Right lobe of liver (tissue), 6 donors: Measurements from ENCODE around the gene MCC. TPM values are rescaled to one million over a fixed set of nuclear protein-coding genes. Genes with fewer than 3 reads are reported as not detected.

Experiments used
- ATAC-seq, 4 donors: fragments of 200-7000 bp; cut with Tn5 transposase; one replicate each; pipeline ENCODE4 v1.9.1; 2020; ENCODE audit warnings: mild to moderate bottlenecking in 4 of 4, moderate library complexity in 4 of 4
- DNase-seq, 3 donors: peaks; one replicate each; pipeline ENCODE4 v3.0.0-alpha.2; 2020
- H3K27ac ChIP-seq, 3 donors: fragments of 200-600 bp; one replicate each; pipeline ENCODE4 v1.8.0; 2022
- H3K27me3 ChIP-seq, 2 donors: fragments of 200-600 bp; one replicate each; pipeline ENCODE4 v1.8.0; 2022
- H3K36me3 ChIP-seq, 4 donors: fragments of 200-600 bp; sonication (generic) in 1 of 4; one replicate each; pipeline versions ENCODE4 v1.5.1 to v1.8.0; 2017 to 2022; ENCODE audit warnings: control low read depth in 1 of 4
- H3K4me1 ChIP-seq, 4 donors: fragments of 200-600 bp; sonication (generic) in 1 of 4; one replicate each; pipeline versions ENCODE4 v1.5.1 to v1.8.0; 2017 to 2022; ENCODE audit warnings: control low read depth in 1 of 4
- H3K4me3 ChIP-seq, 3 donors: fragments of 200-600 bp; one replicate each; pipeline ENCODE4 v1.8.0; 2022
- H3K9me3 ChIP-seq, 4 donors: fragments of 200-600 bp; sonication (generic) in 1 of 4; one replicate each; pipeline versions ENCODE4 v1.5.1 to v1.8.0; 2017 to 2022; ENCODE audit warnings: control low read depth in 1 of 4
- CTCF ChIP-seq, 4 donors: fragments of 200-600 bp in 3 of 4; fragments of 450-650 bp in 1 of 4; IDR thresholded peaks; one replicate each; pipeline versions ENCODE4 v1.5.1 to v1.8.0; 2016 to 2022; ENCODE audit warnings: antibody characterized with exemption in 4 of 4, mild to moderate bottlenecking in 2 of 4
- POLR2A ChIP-seq: fragments of 450-650 bp; IDR thresholded peaks from one replicate; pipeline ENCODE4 v1.6.1; 2017; ENCODE audit warnings: antibody characterized with exemption, mild to moderate bottlenecking
- WGBS: methylation state at CpG from one replicate; pipeline ENCODE4 v1.1.6; 2018; ENCODE audit warnings: low coverage, low lambda C conversion rate; ENCODE audit not compliant: insufficient coverage; ENCODE audit errors: missing lambda C conversion rate; 5-methylcytosine and 5-hydroxymethylcytosine counted together
- intact Hi-C, 2 donors: fragments of 100-400 bp; cut with DNase I; formaldehyde crosslinking; loops; one replicate each; pipeline versions ENCODE4 v1.11.2 to v1.14.1; 2022
- total RNA-seq, 6 experiments: library from RNA; depleted of rRNA in 2 of 6; stranded (reverse); fragments of >200 nt in 2 of 6; fragmentation: NEBNext Ultra II Directional in 3 of 6; extraction: Animal tissue kit (Norgen Biotek cat#: 25700) in 3 of 6; gene quantifications; one replicate each; pipeline versions ENCODE4 v1.1.0 to v1.2.4, GENCODE V29; 2016 to 2023
- donor health status: DM: no; HTN: yes; CAD: no.
- donor health status: DM: no; HTN: no; CAD: no.
- donor health status: DM: no; HTN: no; CAD: no.
- donor health status: DM: no; HTN: yes; CAD: no.
- donor health status: DM: no; HTN: yes; CAD: no.

Gene MCC
- total RNA-seq, 6 experiments from 2014 or later: 23.1 to 35.2 (median 26.1) TPM

GRCh38 chr5:113142186-113142585 is 346.1 kb downstream of the MCC start:
- Histone ChIP-seq H3K4me1 (no peaks in the 10 kb centered on the region), H3K27ac (no peak overlapping the region), H3K4me3 (no peak overlapping the region), H3K27me3 (no peaks in the 10 kb centered on the region), H3K9me3 (no peaks in the 10 kb centered on the region), H3K36me3 (peaks cover 0 to 7% (median 2%) of the 10 kb centered on the region in 4 donors)
- TF ChIP-seq POLR2A: no peak
- no peak for TF ChIP-seq CTCF (IDR thresholded peaks at IDR 0.05)
- intact Hi-C loops: no loop called here
- DNase-seq: no peak
- ATAC-seq: no peak
- 97% methylated on average over 4 of the region's 4 CpGs for WGBS

GRCh38 chr5:113140837-113141671 is 347.2 kb downstream of the MCC start:
- H3K4me3 ChIP-seq: no peak overlapping the region
- intact Hi-C loops: no loop called here
- TF ChIP-seq POLR2A: no peak
- TF ChIP-seq CTCF (IDR thresholded peaks at IDR 0.05): no peak
- ATAC-seq (no peak), DNase-seq (no peak)
- H3K36me3 ChIP-seq: peaks cover 0 to 7% (median 2%) of the 10 kb centered on the region in 4 donors
- no peaks in the 10 kb centered on the region for H3K27me3 ChIP-seq
- H3K4me1 ChIP-seq: no peaks in the 10 kb centered on the region
- H3K27ac ChIP-seq: no peak overlapping the region
- H3K9me3 ChIP-seq: no peaks in the 10 kb centered on the region
- 75% methylated on average over 8 of the region's 9 CpGs for WGBS

GRCh38 chr5:113133211-113133975 is 354.9 kb downstream of the MCC start:
- intact Hi-C loops: no loop called here
- Histone ChIP-seq H3K4me3 (no peak overlapping the region), H3K36me3 (no peaks in the 10 kb centered on the region), H3K27ac (no peak overlapping the region), H3K27me3 (no peaks in the 10 kb centered on the region), H3K4me1 (no peaks in the 10 kb centered on the region), H3K9me3 (no peaks in the 10 kb centered on the region)
- WGBS: 87% methylated on average over 3 of the region's 3 CpGs
- ATAC-seq (no peak), DNase-seq (no peak)
- TF ChIP-seq CTCF (IDR thresholded peaks at IDR 0.05) (no peak), POLR2A (no peak)

GRCh38 chr5:113132564-113132963 is 355.7 kb downstream of the MCC start:
- H3K36me3 ChIP-seq: no peaks in the 10 kb centered on the region
- TF ChIP-seq CTCF (IDR thresholded peaks at IDR 0.05) (no peak), POLR2A (no peak)

More at GRCh38 chr5:113132564-113132963, 355.7 kb downstream of the MCC start:
- Histone ChIP-seq H3K27ac (no peak overlapping the region), H3K27me3 (no peaks in the 10 kb centered on the region), H3K4me1 (no peaks in the 10 kb centered on the region), H3K4me3 (no peak overlapping the region), H3K9me3 (no peaks in the 10 kb centered on the region)
- DNase-seq: no peak
- intact Hi-C loops: no loop called here
- ATAC-seq: no peak
